Chondrocyte (in vitro differentiated cells): ENCODE measurements around the gene IL17RE. TPM values are rescaled to one million over a fixed set of nuclear protein-coding genes. Genes with fewer than 3 reads are reported as not detected.

Experiments used
- DNase-seq: peaks from one replicate; pipeline ENCODE4 v3.0.0; 2021; ENCODE audit warnings: mixed read lengths, low spot score
- H3K27ac Mint-ChIP-seq: one replicate; pipeline ENCODE4 v1.8.0; 2021; ENCODE audit warnings: mild to moderate bottlenecking, moderate library complexity, mixed read lengths; ENCODE audit not compliant: unreplicated experiment
- H3K27me3 Mint-ChIP-seq: 2 replicates; pipeline ENCODE4 v1.8.0; 2021; ENCODE audit warnings: low read depth, mixed read lengths
- H3K36me3 Mint-ChIP-seq: 2 replicates; pipeline ENCODE4 v1.8.0; 2021; ENCODE audit warnings: low read depth, mixed read lengths
- H3K4me1 Mint-ChIP-seq: 2 replicates; pipeline ENCODE4 v1.8.0; 2021; ENCODE audit warnings: low read depth, mild to moderate bottlenecking, mixed read lengths
- H3K4me3 Mint-ChIP-seq: one replicate; pipeline ENCODE4 v1.8.0; 2021; ENCODE audit warnings: mild to moderate bottlenecking, moderate library complexity, mixed read lengths; ENCODE audit not compliant: unreplicated experiment
- H3K9me3 Mint-ChIP-seq: 2 replicates; pipeline ENCODE4 v1.8.0; 2021; ENCODE audit warnings: low read depth, mixed read lengths
- total RNA-seq: library from RNA; stranded (reverse); gene quantifications from 3 replicates; pipeline ENCODE4 v1.2.1, GENCODE V29; 2021
- TF ChIP-seq, protein P1 (sequence below): fragments of 200-600 bp; sonication (generic); IDR thresholded peaks from 2 replicates; pipeline ENCODE4 v1.5.0; 2021; ENCODE audit warnings: antibody characterized with exemption, mild to moderate bottlenecking, moderate library complexity

The IL17RE gene
- total RNA-seq, 1 donor from 2014 or later = 0.42 TPM

DNA sequence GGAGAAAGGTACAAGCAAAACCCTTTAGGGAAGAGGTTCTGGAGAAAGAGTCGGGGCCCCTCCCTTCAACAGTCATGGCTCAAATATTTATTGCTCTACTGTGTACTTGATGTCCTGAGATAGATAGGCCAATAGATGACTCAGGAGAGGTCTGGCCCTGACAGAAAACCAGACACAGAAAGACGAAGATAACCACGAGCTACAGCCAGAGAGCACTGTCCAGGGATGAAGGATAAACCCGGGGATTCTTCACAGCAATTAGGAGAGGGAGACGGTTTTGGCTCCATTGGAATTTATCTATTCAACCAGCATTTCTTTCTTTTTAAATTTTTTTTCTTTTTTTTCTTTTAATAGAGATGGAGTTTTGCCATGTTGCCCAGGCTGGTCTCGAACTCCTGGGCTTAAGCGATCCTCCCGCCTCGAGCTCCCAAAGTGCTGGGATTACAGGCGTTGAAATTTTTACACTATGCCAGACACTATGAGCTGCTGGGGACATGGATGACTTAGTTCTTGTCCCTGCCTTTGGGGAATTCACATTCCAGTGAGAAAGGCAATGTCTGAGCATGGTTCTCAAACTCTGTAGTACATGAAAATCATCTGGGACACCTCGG lies 18.0 kb upstream of the IL17RE start:
- no peak for DNase-seq
- H3K4me3 Mint-ChIP-seq = no peak overlapping the region
- no peaks in the 10 kb centered on the region for H3K36me3 Mint-ChIP-seq
- peak overlapping the region; percentile 90 for H3K27ac Mint-ChIP-seq
- H3K4me1 Mint-ChIP-seq = peaks cover 8% of the 10 kb centered on the region
- no peaks in the 10 kb centered on the region for H3K9me3 Mint-ChIP-seq
- TF ChIP-seq, protein P1, sequence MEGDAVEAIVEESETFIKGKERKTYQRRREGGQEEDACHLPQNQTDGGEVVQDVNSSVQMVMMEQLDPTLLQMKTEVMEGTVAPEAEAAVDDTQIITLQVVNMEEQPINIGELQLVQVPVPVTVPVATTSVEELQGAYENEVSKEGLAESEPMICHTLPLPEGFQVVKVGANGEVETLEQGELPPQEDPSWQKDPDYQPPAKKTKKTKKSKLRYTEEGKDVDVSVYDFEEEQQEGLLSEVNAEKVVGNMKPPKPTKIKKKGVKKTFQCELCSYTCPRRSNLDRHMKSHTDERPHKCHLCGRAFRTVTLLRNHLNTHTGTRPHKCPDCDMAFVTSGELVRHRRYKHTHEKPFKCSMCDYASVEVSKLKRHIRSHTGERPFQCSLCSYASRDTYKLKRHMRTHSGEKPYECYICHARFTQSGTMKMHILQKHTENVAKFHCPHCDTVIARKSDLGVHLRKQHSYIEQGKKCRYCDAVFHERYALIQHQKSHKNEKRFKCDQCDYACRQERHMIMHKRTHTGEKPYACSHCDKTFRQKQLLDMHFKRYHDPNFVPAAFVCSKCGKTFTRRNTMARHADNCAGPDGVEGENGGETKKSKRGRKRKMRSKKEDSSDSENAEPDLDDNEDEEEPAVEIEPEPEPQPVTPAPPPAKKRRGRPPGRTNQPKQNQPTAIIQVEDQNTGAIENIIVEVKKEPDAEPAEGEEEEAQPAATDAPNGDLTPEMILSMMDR = no peak
- H3K27me3 Mint-ChIP-seq = no peaks in the 10 kb centered on the region

DNA sequence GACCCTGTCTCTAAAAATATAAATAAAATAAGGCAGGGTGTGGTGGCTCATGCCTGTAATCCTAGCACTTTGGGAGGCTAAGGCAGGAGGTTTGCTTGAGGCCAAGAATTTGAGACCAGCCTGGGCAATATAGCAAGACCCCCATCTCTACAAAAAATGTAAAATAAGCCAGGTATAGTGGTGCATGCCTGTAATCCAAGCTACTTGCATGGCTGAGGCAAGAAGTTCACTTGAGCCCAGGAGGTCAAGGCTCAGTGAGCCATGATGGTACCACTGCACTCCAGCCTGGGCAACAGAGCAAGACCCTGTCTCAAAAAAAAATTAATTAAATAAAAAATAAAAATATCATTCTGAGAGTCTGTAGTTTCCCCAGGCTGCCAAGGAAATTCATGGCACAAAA lies 16.3 kb upstream of the IL17RE start:
- H3K9me3 Mint-ChIP-seq = no peaks in the 10 kb centered on the region
- TF ChIP-seq, protein P1 = no peak
- H3K27me3 Mint-ChIP-seq = no peaks in the 10 kb centered on the region
- H3K4me3 Mint-ChIP-seq = no peak overlapping the region
- H3K4me1 Mint-ChIP-seq = peaks cover 14% of the 10 kb centered on the region
- H3K36me3 Mint-ChIP-seq = no peaks in the 10 kb centered on the region
- no peak for DNase-seq
- no peak overlapping the region for H3K27ac Mint-ChIP-seq

DNA sequence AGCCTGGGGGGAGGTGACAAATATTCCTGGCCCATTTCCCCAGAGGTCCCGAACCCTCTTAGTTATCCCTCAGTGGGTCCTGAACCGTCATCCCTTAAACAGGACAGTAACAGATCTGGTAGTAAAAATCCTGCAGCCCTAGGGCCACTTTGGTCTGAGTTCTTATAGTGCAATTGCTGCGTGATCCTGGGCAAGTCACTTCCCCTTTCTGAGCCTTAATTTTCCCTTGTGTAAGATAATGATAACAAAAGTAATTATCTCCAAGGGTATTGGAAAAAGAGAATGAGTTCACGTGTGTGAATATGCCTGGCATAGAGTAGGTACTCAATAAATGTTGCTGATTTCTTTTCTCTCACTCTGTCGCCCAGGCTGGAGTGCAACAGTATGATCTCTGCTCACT lies 15.2 kb upstream of the IL17RE start:
- Mint-ChIP-seq H3K4me1 (peaks cover 20% of the 10 kb centered on the region), H3K27me3 (no peaks in the 10 kb centered on the region), H3K36me3 (peaks cover 2% of the 10 kb centered on the region)

DNA sequence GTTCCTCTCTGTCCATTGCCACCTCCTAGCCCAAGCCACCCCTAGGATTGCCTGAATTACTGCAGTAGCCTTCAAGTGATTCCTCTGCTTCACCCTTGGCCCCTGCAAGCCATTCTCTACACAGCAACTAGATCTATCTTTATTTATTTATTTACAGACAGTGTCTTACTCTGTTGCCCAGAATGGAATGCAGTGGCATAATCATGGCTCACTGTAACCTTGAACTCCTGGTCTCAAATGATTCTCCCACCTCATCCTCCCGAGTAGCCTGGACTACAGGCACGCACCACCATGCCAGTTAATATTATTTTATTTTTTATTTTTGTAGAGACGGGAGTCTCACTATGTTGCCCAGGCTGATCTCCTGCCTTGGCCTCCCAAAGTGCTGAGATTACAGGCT lies 14.1 kb upstream of the IL17RE start:
- Mint-ChIP-seq H3K27me3 (no peaks in the 10 kb centered on the region), H3K36me3 (peaks cover 5% of the 10 kb centered on the region), H3K4me1 (peaks cover 30% of the 10 kb centered on the region), H3K4me3 (no peak overlapping the region), H3K9me3 (no peaks in the 10 kb centered on the region), H3K27ac (no peak overlapping the region)
- DNase-seq = no peak
- TF ChIP-seq, protein P1 = no peak

More for the DNA sequence above, 15.2 kb upstream of the IL17RE start:
- no peaks in the 10 kb centered on the region for H3K9me3 Mint-ChIP-seq
- no peak overlapping the region for H3K27ac Mint-ChIP-seq
- no peak for DNase-seq
- no peak overlapping the region for H3K4me3 Mint-ChIP-seq
- TF ChIP-seq, protein P1 = no peak

DNA sequence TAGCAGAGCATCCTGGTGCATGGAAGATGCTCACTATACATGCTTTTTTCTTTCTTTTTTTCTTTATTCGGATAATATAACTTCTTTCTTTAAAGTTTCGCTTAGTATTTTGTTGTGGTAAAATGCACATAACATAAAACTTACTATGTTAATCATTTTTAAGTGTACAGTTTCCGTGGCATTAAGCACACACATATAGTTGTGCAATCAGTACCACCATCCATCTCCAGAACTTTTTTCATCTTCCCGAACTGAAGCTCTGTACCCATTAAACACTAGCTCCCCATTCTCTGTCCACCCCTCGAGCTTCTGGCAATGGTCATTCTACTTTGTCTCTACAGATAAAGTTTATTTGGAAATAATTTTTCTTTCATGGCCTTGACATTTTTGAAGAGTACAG lies 13.2 kb upstream of the IL17RE start:
- Mint-ChIP-seq H3K27ac (no peak overlapping the region), H3K9me3 (no peaks in the 10 kb centered on the region), H3K27me3 (no peaks in the 10 kb centered on the region), H3K36me3 (peaks cover 8% of the 10 kb centered on the region), H3K4me3 (no peak overlapping the region), H3K4me1 (peaks cover 33% of the 10 kb centered on the region)
- TF ChIP-seq, protein P1 = no peak
- no peak for DNase-seq
